Superior temporal gyrus (tissue), 1 donor: ENCODE measurements around the gene BCCIP.
A peak's percentile ranks its signal among the peaks of the same experiment; 100 is the strongest.

Experiments
- DNase-seq: peaks from one replicate; pipeline ENCODE4 v3.0.0-alpha.2; 2016; ENCODE audit errors: extremely low spot score

BCCIP gene

DNA sequence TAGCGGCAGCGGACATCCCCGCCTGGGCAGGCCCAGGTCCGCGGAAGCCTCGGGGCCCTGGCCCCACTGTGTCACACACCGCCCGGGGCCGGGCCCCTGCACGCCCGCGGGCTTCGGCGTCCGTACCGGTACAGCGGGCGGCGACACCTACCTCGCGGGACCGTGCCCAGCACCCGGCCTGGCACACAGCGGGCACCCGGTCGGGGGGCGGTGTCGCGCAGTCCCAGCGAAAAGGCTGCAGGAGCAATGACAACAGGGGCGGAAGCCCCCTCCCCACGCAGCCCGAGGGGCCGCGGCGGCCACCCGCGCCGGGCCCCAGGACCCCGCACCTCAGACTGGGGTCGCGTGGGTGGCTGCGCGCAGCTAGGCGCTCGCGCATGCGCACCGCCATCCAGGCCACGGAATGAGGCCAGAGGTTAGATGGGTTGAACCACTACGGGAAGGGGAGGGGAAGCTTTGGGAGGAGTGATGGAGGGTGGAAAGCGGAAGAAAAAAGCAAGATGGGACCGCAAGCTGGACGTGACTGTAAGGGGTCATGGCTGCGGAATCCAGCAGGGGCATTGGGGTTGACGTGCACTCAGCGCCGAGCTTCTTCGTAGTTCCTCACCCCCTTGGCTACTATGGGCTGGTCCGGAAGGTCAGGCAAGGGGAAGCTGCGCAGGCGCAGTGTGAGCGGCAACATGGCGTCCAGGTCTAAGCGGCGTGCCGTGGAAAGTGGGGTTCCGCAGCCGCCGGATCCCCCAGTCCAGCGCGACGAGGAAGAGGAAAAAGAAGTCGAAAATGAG lies at the start of gene BCCIP, which contains the start of gene UROS:
Gene BCCIP, plus strand, starts transcription at position 669 of the 785 bp plus-strand sequence. Its CDS starts 12 bp downstream, at position 681.
Gene UROS, minus strand, starts transcription at position 381 of the 785 bp plus-strand sequence. CDS start 6,759 bp downstream, outside the sequence.
- DNase-seq: peak; percentile 94

DNA sequence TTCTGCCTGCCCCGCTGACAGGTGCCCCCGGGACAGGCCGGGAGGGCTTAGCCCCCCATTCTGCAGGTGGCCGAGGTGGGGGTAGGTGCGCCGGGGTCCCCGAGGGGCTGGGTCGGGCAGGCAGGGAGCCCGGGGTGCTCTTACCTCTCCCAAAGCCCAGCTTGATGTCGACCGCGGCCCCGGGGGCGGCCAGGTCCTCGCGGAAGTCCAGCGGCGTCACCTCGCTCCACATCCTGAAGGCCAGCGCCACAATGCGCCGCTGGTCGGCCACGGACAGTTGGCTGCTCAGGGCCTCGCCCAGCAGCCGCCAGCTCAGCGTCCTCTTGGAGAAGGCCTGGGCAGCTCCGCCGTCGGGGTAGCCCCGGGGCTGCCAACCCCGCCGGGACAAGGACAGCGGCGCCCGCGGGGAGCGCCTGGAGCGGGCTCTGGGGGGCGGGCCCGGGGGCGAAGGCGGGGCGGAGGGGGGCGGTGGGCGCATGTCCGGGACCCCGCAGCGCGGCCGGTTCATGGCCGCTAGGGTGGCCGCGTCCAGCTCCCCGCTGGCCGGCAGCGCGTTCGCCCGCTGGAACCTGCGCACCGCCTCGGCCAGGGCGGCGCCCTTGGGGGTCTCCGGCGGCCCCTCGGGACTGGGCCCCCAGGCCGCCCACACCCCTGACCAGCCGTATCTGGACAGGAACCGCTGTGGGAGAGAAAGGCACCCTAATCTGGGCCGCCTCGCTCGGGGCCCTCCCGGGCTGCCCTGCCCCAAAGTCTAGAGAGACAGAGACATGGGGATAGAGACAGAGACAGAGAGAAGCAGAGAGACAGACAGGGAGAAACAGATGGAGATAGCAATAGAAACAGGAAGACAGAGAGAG lies 49.4 kb upstream of the BCCIP start:
- no peak for DNase-seq

DNA sequence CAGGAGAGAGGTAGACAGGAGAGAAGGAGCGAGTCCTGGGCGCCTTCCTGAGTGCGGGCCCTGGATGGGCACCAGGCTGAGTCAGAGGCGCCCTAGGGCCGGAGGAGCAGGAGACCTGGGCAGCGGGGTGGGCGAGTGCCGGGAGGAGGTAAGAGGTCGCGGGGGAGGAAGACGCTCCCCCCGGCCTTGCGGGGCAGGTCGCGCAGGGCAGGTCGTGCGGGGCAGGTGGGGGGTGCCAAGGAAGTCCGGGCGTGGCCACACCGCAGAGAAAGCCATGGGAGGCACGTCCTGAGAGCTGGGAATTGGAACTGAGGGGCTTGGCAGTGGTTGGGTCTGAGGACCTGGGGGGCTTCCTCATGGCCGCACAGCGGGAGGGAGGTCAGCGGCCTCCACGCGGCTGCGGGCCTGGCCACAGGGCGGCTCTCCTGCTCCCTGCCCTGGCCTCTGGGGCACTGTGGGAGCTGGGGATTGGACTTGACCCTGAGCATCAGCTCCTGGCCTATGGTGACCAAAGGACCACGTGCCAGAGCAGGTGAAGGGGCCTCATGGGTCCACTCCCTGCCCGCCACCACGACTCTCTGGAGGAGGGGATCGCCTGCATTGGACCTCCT lies 48.7 kb upstream of the BCCIP start:
- no peak for DNase-seq

DNA sequence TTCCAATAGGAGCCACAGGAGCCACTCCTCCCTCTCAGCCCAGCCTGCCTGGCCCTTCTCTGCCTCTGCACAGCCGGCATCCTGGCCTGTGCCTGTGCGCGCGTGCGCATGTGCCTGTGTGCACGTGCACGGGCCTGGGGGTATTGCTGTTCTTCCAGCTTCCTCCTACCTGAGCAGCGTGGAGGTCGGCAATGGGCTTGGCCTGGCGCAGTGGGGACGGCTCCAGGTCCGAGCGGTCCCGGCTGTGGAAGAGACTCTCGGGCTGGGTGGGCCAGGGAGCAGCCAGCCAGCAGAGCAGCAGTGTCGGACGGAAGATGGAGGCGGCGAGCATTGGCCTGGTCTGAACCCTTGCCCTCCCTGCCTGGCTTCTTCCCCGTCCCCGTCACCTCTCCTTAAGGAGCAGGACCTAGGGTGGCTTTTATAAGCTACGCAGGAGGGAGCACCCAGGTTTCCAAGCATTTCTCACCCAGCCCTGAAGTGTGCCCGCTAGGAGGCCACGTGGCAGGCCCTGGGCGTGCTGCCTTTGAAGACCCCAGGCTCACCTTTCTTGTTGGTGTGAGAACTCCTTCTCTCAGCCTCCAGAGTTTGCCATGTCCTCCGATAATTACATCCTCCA lies 47.7 kb upstream of the BCCIP start, which contains the start of gene MMP21:
Gene MMP21, minus strand, starts transcription at position 331 of the 616 bp plus-strand sequence. Its CDS starts 0 bp downstream, at position 331.
- no peak for DNase-seq

DNA sequence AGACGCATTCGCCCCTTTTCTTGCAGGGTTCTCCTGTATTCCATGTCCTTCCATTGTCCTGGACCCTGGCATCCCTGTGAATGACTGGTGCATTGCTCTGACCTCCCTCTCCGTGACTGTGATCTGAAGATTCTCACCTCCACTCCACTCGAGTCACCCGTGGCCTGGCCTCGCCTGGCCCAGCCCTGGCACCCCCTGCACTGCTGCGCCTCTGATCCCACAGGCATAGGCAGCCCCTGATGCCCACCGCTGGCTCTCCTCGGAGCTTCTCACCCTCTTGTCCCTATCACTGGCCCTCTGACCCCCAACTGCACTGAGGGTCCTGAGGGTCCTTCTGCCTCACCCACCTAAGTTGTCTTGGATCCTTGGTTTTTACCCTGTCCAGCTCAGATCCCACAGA lies 45.5 kb upstream of the BCCIP start:
- DNase-seq: no peak

DNA sequence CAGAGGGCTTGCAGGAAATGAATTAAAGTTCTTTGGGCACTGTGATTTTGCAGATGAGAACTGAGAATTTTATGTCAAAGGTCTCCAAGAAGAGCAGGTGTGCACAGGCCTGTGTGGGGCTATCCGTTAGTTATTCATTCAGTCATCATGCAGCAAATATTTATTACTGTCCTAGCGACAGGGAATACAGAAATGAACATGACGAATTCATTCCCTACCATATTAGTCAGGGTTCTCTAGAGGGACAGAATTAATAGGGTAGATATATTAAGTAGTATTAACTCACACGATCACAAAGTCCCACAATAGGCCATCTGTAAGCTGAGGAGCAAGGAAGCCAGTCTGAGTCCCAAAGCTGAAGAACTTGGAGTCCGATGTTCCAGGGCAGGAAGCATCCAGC lies 44.8 kb upstream of the BCCIP start:
- no peak for DNase-seq

DNA sequence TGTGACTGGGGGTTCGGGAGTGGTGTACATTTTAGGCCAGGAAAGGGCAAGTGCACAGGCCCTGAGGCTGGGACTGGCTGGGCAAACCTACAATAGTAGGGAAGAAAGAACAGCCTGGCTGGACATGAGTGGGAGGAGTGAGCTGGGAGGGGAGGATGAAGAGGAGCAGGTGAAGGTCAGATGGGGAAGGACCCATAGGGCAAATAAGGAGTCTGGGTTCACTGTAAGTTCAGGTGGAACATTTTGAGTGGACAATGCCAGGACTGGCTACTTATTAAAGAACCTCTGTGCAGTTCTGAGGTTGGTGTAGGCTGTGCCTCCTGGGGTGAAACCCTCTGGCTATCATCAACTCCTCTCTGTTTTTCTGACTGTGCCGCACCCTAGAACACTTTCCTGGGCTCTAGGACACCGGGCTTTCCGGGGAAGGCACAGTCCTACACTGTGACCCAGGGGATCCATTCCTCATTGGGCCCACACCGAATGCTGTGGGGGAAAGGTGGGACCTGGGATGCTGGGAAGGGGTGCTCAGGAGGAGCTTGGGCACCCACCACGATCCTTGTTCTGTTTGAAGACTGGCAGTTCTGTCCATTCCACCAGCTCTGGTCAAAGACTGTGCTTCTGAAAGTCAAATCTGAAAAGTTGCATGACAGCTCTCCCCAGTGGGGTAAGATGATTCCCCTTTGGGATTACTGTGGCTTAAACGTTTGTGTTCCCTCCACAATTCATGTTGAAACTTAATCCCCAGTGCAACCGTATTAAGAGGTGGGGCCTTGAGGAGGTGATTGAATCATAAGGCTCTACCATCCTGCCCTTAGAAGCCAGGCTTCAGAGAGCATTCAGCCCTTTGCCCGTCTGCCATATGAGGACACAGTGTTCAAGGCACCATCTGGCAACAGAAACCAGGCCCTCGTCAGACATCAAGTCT lies 43.7 kb upstream of the BCCIP start:
- DNase-seq: no peak

DNA sequence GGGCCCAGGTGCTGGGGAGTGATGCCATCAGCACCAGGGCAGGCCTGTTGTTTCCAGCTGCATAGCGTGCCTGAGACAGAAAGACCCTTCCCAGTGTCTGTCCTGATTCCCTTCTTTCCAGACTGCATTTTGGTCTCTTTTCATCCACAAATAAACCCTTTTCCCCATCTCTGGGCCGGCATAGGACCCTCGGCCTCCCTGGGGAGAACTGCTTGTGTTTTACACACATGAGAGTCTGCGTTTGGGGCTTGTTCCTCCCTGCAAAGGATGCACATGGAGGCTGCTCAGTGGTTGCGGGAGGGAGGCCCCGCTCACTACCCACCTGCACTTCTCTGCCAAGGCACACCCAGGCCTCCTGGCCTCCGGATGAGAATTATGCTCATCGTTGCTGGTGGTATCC lies 42.0 kb upstream of the BCCIP start:
- no peak for DNase-seq

DNA sequence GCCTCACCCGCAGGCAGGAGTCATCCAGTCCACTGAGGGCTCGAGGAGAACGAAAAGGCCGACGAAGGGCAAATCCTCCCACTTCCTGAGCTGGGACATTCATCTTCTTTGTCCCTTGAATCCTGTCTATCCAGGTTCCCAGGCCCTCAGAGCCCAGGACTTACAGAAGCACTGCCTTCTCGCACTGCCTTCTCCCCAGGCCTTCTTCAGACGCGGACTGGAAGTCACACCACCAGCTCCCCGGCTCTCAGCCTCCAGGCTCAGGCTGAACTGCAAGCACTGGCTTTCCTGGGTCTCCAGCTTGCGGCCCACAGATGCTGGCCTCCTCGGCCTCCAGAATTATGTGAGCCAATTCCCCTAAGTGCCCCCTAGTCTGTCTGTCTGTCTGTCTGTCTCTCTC lies 41.3 kb upstream of the BCCIP start:
- DNase-seq: no peak

DNA sequence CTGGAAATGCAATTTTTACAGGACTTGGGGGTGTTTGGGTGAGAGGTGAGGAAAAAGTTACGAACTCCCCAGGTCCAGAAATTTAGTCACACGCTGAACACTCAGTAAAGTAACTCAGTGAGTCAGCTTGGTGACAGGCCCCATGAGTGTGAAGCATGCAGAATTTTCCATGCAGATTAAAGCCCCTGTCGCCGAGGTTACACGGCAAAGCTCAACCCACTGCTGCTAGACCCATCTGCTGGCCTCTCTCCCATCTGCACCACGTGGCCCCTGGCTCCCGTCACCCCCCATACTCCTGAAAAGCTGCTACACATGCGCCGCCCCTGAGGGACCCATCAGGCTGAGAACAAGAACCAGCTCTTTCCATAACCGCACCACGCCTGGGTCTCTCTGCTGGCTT lies 40.7 kb upstream of the BCCIP start:
- DNase-seq: no peak

DNA sequence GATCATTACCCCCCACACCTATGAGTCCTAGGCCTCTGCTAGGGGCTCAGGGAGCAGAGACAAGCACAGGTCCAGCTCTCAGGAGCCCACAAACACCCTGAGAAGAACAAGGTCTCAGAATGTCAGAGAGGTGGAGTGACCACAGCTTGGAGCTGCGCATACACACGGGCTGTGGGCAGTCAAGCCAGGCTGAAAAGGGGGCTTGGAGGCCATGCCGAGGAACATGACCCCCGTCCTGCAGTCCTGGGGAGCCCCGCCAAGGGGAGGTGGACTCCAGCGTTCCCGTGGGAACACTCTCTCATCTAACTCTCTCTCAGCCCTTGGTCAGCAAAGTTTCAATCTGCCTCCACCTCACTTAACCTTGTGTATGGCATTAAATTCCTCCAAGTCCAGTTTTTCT lies 39.9 kb upstream of the BCCIP start:
- DNase-seq: no peak

DNA sequence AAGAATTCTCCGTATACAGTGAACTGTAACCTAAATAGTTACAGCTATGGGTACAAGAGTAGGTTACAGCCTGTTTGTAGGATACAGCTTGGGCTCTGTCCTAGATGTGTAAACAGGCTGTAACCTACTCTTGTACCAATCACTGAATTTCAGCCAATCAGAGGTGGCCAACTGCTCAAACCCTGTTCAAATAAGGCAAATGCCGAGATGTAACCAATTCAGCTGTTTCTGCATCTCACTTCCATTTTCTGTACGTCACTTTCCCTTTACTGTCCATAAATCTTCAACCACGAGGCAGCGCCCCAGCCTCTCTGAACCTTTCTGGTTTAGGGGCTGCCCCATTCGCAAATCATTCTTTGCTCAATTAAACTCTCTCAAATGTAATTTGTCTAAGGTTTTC lies 39.4 kb upstream of the BCCIP start:
- no peak for DNase-seq

DNA sequence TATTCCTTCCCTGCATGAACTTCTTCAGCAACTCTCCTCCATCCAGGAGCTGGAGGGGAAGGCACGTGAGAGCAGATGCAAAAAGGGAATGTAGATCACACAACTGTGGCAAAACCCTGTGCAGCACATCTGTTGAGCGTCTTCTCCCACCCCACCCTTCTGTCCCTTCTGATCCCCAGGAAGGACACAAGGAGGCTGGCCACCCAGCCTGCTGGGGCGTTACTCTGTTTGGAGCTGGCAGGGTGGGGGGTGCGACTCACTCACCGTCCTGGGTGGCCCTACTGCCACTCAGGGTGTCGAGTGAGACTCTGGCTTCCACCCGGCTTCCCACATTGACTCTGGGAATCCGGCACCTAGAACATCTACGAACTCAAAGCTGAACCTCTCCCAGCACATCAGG lies 37.6 kb upstream of the BCCIP start:
- no peak for DNase-seq

DNA sequence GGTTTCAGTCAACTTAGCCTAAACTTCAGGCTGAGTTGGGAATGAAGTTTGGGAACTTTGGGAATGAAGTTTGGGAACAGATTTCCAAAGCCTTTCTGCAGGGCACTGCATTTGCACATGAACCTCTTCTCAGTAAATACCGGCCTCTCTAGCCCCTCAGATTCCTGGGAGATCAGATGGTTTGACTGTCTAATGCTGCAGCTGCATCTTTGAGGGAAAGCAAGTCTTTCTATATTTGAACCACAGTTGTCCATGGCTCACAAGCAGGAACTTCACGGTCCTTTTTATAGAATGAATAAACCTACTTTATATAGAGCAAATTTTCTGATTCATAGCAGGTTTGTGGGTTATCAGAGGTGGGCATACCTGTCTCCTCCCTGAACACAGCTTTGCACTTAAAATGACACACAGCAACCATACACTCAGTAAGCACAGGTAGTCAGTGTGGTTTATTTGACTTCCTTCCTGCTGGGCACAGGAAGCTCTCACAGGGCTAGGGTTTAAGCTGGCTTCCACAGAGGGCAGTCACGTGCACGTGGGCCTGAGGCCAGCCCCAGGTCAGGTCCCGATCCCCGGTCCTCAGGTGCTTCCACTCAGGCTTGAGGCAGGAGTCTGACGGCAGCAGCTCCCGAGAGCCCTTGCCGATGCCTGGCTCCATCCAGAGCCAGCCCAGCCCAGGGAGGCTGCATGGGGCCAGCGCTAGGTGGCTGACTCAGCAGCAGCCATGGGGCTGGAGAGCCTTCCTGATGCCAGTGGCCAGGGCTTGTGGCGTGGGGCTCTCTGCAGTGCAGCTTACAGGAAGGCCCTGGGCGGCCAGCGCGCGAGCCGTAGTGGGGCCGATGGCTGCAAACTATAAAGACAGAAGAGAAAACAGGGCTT lies 35.0 kb upstream of the BCCIP start:
- no peak for DNase-seq

DNA sequence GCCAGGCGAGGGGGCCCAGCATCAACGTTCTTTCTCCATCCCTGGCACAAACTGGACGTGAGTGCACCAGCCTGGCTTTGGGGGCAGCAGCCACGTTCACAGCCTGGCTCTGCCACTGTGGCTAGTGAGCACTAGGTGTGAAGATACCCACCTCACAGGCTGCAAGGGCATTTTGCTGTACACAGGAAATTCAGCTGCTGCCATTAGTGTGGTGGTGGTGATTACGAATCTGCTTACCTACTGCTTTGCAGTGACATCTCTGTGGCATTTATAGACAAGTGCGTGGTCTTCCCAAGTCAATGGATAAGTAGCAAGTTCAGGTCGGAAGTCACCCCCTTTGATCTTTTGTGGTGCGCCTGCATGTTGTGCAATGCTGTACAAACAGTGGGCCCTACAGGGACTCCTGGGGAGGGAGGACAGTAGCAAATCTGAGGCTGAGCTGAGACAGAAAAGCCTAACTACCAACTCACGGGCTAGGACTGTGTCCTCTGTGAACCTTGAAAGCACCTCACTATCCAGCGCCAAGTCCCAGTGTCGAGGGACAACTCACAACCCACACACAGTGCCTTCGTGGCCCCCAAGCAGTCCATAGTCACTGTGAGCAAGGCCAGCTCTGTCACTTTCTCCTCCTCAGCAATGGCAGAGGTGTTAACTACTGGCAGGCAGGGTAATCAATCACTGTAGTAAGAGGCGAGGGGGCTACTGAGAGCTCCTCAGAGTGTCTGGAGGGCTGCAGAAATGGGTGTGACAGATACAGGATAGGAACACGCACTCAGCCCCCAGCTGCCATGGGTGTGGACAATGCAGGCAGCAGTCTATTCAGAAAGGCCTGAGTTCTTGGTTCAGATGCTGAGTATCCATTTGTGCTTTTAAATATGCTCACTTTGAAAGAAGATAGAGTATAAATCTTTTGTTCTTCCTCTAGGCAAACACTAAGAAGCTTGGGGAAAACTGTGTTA lies 30.7 kb upstream of the BCCIP start:
- DNase-seq: no peak

DNA sequence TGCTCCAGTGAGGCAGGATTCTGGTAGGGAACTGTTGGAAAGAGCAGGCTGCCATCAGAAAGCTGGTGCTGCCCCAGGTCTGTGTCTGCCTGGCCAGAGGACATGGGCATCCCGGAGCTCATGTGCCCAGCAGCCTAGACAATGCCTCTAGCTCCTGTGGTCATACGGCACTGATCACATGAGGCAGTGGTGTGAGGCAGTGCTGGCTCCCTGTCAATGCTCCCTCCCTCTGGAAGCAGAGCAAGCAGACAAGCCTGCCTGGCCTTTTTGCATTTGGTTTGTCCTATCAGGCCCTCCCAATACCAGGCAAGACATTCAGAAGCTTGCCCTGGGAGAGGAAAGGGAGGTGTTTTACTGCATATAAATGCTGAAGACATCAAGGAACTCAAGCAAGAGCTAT lies 28.2 kb upstream of the BCCIP start:
- peak; percentile 93 for DNase-seq

DNA sequence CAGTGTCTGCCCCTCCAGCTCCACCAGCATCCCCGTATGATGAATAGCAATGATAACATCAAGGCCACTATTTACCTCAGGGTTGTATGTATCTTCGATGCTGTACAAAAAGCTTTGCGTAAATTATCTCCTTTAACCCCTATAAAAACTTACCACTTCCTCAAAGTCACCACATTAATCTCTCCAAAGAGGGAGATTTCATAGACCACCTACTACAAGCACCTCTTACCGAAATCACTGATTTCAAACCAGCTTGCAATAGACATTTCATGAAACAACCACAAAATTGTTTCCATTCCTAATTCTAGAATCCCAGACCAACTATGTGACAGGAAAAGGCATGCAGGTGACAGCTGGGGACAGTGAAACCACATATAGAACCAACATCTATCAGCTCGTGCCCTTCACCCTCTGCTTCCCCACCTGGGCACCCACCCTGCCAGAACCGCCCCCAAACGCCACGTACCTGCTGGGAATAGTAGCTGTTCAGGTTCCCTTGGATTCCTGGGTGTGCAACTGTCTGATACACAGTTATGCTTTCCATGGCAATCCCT lies 27.6 kb upstream of the BCCIP start:
- DNase-seq: no peak

DNA sequence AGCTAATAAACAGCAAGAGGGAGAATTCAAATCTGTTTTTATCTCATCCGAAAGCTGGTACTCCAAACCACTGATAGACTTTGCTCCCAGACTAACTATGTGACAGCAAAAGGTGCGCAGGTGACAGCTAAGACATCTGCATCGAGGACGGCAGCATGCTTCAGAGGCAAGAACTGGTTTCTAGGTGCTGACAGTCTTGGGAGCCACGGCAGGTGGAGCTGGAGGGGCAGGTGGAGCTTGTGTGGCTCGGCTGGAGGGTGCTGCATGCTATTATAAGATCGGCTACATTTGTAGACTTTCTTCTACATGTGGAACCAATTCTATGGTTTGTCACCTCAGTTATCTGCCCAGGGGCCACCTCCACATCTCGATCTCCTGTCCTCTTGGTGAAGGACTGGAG lies 25.9 kb upstream of the BCCIP start:
- DNase-seq: no peak
